ENCODE results near the gene DCC.

The DCC gene

GRCh38 chr18:52339891-52340371, at the start of gene DCC:
Gene DCC, plus strand, starts transcription at chr18:52340197. Its CDS starts 591 bp downstream, at chr18:52340788.
- Histone ChIP-seq H3K4me1 (no peaks in the 10 kb centered on the region), H4K20me1 (no peaks in the 10 kb centered on the region), H3K36me3 (no peaks in the 10 kb centered on the region), H3K9ac (no peak within 1 kb of the TSS), H3K9me3 (peaks cover 22% of the 10 kb centered on the region), H3K27me3 (peaks cover 15% of the 10 kb centered on the region), H3K4me3 (no peak within 1 kb of the TSS), H3K4me2 (no peak within 1 kb of the TSS), H3K27ac (no peak within 1 kb of the TSS)
- TF ChIP-seq Cebpa-rat (IDR thresholded peaks at IDR 0.05), result no peak

- Histone ChIP-seq H3K9ac (no peak overlapping the region), H3K27me3 (no peaks in the 10 kb centered on the region), H3K4me3 (no peak overlapping the region), H4K20me1 (no peaks in the 10 kb centered on the region), H3K4me2 (no peak overlapping the region), H3K9me3 (0 out of 2 replicates have a peak, but pooled peaks cover 4% of the 10 kb centered on the region), H3K27ac (no peak overlapping the region), H3K36me3 (no peaks in the 10 kb centered on the region), H3K4me1 (no peaks in the 10 kb centered on the region)
- no peak for TF ChIP-seq Cebpa-rat (IDR thresholded peaks at IDR 0.05)
Observed at GRCh38 chr18:52310651-52311050, 29.3 kb upstream of the DCC start.

GRCh38 chr18:52311331-52311730, 28.7 kb upstream of the DCC start:
- no peak overlapping the region for H3K4me3 ChIP-seq
- H3K27me3 ChIP-seq, result no peaks in the 10 kb centered on the region
- no peak overlapping the region for H3K9ac ChIP-seq
- no peak overlapping the region for H3K4me2 ChIP-seq
- no peaks in the 10 kb centered on the region for H3K36me3 ChIP-seq
- no peak for TF ChIP-seq Cebpa-rat (IDR thresholded peaks at IDR 0.05)
- no peak overlapping the region for H3K27ac ChIP-seq
- H4K20me1 ChIP-seq, result no peaks in the 10 kb centered on the region
- H3K9me3 ChIP-seq, result peaks cover 7% of the 10 kb centered on the region; the same call in 1 of the 2 replicates
- no peaks in the 10 kb centered on the region for H3K4me1 ChIP-seq

- Histone ChIP-seq H3K4me2 (no peak overlapping the region), H3K27me3 (no peaks in the 10 kb centered on the region), H3K4me1 (no peaks in the 10 kb centered on the region), H3K9ac (no peak overlapping the region), H3K4me3 (no peak overlapping the region), H3K27ac (no peak overlapping the region), H3K9me3 (peaks cover 9% of the 10 kb centered on the region; the same call in 1 of the 2 replicates), H3K36me3 (no peaks in the 10 kb centered on the region), H4K20me1 (no peaks in the 10 kb centered on the region)
- TF ChIP-seq Cebpa-rat (IDR thresholded peaks at IDR 0.05), result no peak
Observed at GRCh38 chr18:52312346-52312745, 27.7 kb upstream of the DCC start.

GRCh38 chr18:52313213-52313612, 26.8 kb upstream of the DCC start:
- no peak for TF ChIP-seq Cebpa-rat (IDR thresholded peaks at IDR 0.05)
- H3K9ac ChIP-seq, result no peak overlapping the region
- peaks cover 9% of the 10 kb centered on the region; the same call in 1 of the 2 replicates for H3K9me3 ChIP-seq
- H3K36me3 ChIP-seq, result no peaks in the 10 kb centered on the region
- no peaks in the 10 kb centered on the region for H4K20me1 ChIP-seq
- H3K27ac ChIP-seq, result no peak overlapping the region
- H3K27me3 ChIP-seq, result no peaks in the 10 kb centered on the region
- H3K4me3 ChIP-seq, result no peak overlapping the region
- no peak overlapping the region for H3K4me2 ChIP-seq
- H3K4me1 ChIP-seq, result no peaks in the 10 kb centered on the region

- Histone ChIP-seq H3K9ac (no peak overlapping the region), H3K9me3 (peaks cover 7% of the 10 kb centered on the region; the same call in 1 of the 2 replicates), H3K4me3 (no peak overlapping the region), H3K4me2 (peak overlapping the region; percentile 42), H3K36me3 (no peaks in the 10 kb centered on the region), H3K27me3 (no peaks in the 10 kb centered on the region), H3K4me1 (peaks cover 15% of the 10 kb centered on the region), H4K20me1 (no peaks in the 10 kb centered on the region), H3K27ac (no peak overlapping the region)
- TF ChIP-seq Cebpa-rat (IDR thresholded peaks at IDR 0.05), result no peak
Observed at GRCh38 chr18:52319424-52319983, 20.5 kb upstream of the DCC start.

DNA sequence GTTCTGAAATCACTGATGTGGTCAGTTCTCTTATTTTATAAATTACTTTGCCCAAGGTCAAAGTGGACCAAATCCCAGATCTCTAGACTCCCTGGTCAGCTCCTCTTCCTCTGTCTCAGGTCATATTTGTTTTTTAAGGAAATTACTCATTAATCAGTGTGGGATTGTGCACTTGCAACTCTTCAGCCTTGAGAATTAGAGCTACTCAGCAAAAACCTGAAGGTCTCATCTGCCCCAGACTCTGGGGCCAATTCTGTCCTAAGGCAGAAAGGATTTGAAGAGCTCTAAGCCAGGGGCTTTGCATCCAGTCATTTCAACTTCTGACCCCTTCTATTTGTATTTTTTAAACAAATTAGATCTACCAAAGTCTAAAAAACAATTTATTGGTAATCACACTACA, 17.7 kb upstream of the DCC start:
- no peak overlapping the region for H3K4me3 ChIP-seq
- no peak for TF ChIP-seq Cebpa-rat (IDR thresholded peaks at IDR 0.05)

GRCh38 chr18:52323802-52324201, 16.2 kb upstream of the DCC start:
- Histone ChIP-seq H3K9me3 (no peaks in the 10 kb centered on the region), H4K20me1 (no peaks in the 10 kb centered on the region), H3K27me3 (no peaks in the 10 kb centered on the region), H3K27ac (no peak overlapping the region), H3K36me3 (no peaks in the 10 kb centered on the region), H3K4me3 (no peak overlapping the region), H3K4me1 (peaks cover 15% of the 10 kb centered on the region), H3K9ac (no peak overlapping the region), H3K4me2 (no peak overlapping the region)
- TF ChIP-seq Cebpa-rat (IDR thresholded peaks at IDR 0.05), result no peak

More for the DNA sequence above, 17.7 kb upstream of the DCC start:
- Histone ChIP-seq H3K27me3 (no peaks in the 10 kb centered on the region), H3K36me3 (no peaks in the 10 kb centered on the region), H3K9me3 (no peaks in the 10 kb centered on the region), H3K4me1 (peaks cover 15% of the 10 kb centered on the region), H4K20me1 (no peaks in the 10 kb centered on the region), H3K4me2 (no peak overlapping the region), H3K9ac (no peak overlapping the region), H3K27ac (no peak overlapping the region)

DNA sequence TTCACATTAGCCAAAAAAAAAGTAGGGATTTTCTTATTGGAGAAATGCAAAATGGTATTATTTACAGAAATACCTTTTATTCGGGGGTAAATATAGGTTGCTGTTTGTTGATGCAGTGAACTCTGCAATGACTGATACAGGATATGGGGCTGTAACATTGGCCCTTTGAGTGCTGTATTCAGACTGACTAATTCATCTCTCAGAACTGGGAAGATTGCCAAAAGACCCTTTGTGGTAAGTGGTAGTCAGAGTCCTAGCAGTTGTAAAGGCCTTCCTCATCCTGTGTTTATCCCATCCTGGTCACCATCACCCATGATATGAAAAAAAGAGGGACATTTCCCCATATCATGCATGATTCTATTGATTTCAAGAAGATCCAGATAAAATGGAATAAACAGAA, 14.0 kb upstream of the DCC start:
- Histone ChIP-seq H3K4me1 (no peaks in the 10 kb centered on the region), H3K9ac (no peak overlapping the region), H3K36me3 (no peaks in the 10 kb centered on the region), H3K4me2 (no peak overlapping the region), H3K27me3 (no peaks in the 10 kb centered on the region), H4K20me1 (no peaks in the 10 kb centered on the region), H3K9me3 (no peaks in the 10 kb centered on the region), H3K4me3 (no peak overlapping the region), H3K27ac (no peak overlapping the region)
- no peak for TF ChIP-seq Cebpa-rat (IDR thresholded peaks at IDR 0.05)

- no peaks in the 10 kb centered on the region for H3K4me1 ChIP-seq
- H3K4me2 ChIP-seq, result no peak overlapping the region
- H3K36me3 ChIP-seq, result no peaks in the 10 kb centered on the region
- H3K27ac ChIP-seq, result no peak overlapping the region
- H3K9me3 ChIP-seq, result no peaks in the 10 kb centered on the region
- H4K20me1 ChIP-seq, result no peaks in the 10 kb centered on the region
- no peak for TF ChIP-seq Cebpa-rat (IDR thresholded peaks at IDR 0.05)
- no peak overlapping the region for H3K9ac ChIP-seq
- no peak overlapping the region for H3K4me3 ChIP-seq
- no peaks in the 10 kb centered on the region for H3K27me3 ChIP-seq
Observed at GRCh38 chr18:52333860-52334259, 6.1 kb upstream of the DCC start.

GRCh38 chr18:52334307-52334706, 5.7 kb upstream of the DCC start:
- no peaks in the 10 kb centered on the region for H4K20me1 ChIP-seq
- H3K9me3 ChIP-seq, result no peaks in the 10 kb centered on the region
- no peaks in the 10 kb centered on the region for H3K4me1 ChIP-seq
- no peak overlapping the region for H3K4me3 ChIP-seq
- H3K4me2 ChIP-seq, result no peak overlapping the region
- H3K27ac ChIP-seq, result no peak overlapping the region
- no peaks in the 10 kb centered on the region for H3K27me3 ChIP-seq
- no peak for TF ChIP-seq Cebpa-rat (IDR thresholded peaks at IDR 0.05)
- no peak overlapping the region for H3K9ac ChIP-seq
- H3K36me3 ChIP-seq, result no peaks in the 10 kb centered on the region

Measured in BLaER1 (cell line).